Loucy (cell line): Measurements from ENCODE around the gene UBE2J2.

Experiments used
- H2AFZ ChIP-seq: fragments of 200-600 bp; sonication (generic); 2 replicates; pipeline ENCODE4 v1.6.0; 2016; ENCODE audit warnings: antibody characterized with exemption, mild to moderate bottlenecking, low read length, moderate library complexity
- H3F3A ChIP-seq: fragments of 200-600 bp; 2 replicates; pipeline ENCODE4 v1.6.0; 2016; ENCODE audit warnings: antibody characterized with exemption, low read depth, mild to moderate bottlenecking
- H3K27me3 ChIP-seq: fragments of 200-600 bp; sonication (generic); 2 replicates; pipeline ENCODE4 v1.6.1; 2014; ENCODE audit warnings: low read length, mild to moderate bottlenecking; ENCODE audit not compliant: insufficient read depth, poor library complexity, severe bottlenecking
- H3K36me3 ChIP-seq: fragments of 200-600 bp; sonication (generic); 2 replicates; pipeline ENCODE4 v1.6.1; 2016; ENCODE audit warnings: low read length; ENCODE audit not compliant: insufficient read depth
- H3K4me1 ChIP-seq: fragments of 200-600 bp; sonication (generic); 2 replicates; pipeline ENCODE4 v1.5.1; 2014; ENCODE audit warnings: low read length, mild to moderate bottlenecking; ENCODE audit not compliant: insufficient read depth, poor library complexity, severe bottlenecking
- H3K4me2 ChIP-seq: fragments of 200-600 bp; sonication (generic); 2 replicates; pipeline ENCODE4 v1.6.0; 2014; ENCODE audit warnings: antibody characterized with exemption, low read length, low read depth, mild to moderate bottlenecking; ENCODE audit not compliant: poor library complexity, severe bottlenecking
- H3K4me3 ChIP-seq: fragments of 200-600 bp; sonication (generic); 2 replicates; pipeline ENCODE4 v1.5.1; 2014; ENCODE audit warnings: low read length, mild to moderate bottlenecking, mixed read lengths; ENCODE audit not compliant: poor library complexity, severe bottlenecking
- H3K79me2 ChIP-seq: fragments of 200-600 bp; sonication (generic); 2 replicates; pipeline ENCODE4 v1.6.1; 2014; ENCODE audit warnings: low read length; ENCODE audit not compliant: insufficient read depth
- H3K9ac ChIP-seq: fragments of 200-600 bp; sonication (generic); 2 replicates; pipeline ENCODE4 v1.6.0; 2014; ENCODE audit warnings: mild to moderate bottlenecking, low read depth, low read length, moderate library complexity; ENCODE audit not compliant: poor library complexity, severe bottlenecking
- H3K9me2 ChIP-seq: fragments of 200-600 bp; sonication (generic); replicated peaks from 2 replicates; pipeline ENCODE4 v1.6.1; 2016; ENCODE audit warnings: low read depth, low read length, mixed read lengths
- H3K9me3 ChIP-seq: fragments of 200-600 bp; sonication (generic); 2 replicates; pipeline ENCODE4 v1.6.1; 2014; ENCODE audit warnings: mild to moderate bottlenecking, antibody characterized with exemption, low read length, low read depth; ENCODE audit not compliant: insufficient read depth
- H4K20me1 ChIP-seq: fragments of 200-600 bp; sonication (generic); 2 replicates; pipeline ENCODE4 v1.6.0; 2014; ENCODE audit warnings: antibody characterized with exemption, low read length, mild to moderate bottlenecking; ENCODE audit not compliant: insufficient read depth, poor library complexity, severe bottlenecking
- EZH2phosphoT487 ChIP-seq: fragments of 200-600 bp; IDR thresholded peaks from 2 replicates; pipeline ENCODE4 v1.6.1; 2018; ENCODE audit warnings: antibody characterized with exemption, mild to moderate bottlenecking, moderate library complexity, borderline replicate concordance
- TF ChIP-seq, protein P1 (sequence below): fragments of 200-600 bp; sonication (generic); conservative IDR thresholded peaks from 2 replicates; pipeline ENCODE4 v1.5.1; 2014; ENCODE audit warnings: mild to moderate bottlenecking, antibody characterized with exemption, low read length

Gene UBE2J2

DNA sequence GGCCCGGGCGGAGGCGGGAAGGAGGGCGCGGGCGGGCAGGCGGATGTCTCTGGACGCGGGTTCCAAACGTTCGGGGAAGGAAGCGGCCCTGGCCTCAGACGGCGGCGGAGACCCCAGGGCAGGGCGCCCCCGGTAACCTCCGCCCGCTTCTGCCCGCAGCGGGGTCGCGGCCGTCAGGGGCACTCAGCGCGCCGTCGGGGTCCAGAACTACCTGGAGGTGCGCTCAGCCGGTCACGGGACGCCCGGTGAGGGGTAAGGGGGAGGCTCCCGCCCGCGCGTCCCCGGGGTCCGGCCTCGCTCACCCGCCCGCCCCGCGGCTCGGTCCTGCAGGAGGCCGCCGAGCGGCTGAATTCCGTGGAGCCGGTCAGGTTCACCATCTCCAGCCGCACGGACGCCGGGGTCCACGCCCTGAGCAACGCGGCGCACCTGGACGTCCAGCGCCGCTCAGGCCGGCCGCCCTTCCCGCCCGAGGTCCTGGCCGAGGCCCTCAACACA, 35.1 kb upstream of the UBE2J2 start:
- Histone ChIP-seq H3K9me2 (no peaks in the 10 kb centered on the region), H4K20me1 (peaks cover 29% of the 10 kb centered on the region), H3K4me2 (peak overlapping the region; percentile 87), H3K9ac (peak overlapping the region; percentile 96), H2AFZ (peak overlapping the region; percentile 97), H3K9me3 (no peaks in the 10 kb centered on the region), H3K4me1 (peaks cover 30% of the 10 kb centered on the region), H3F3A (no peaks in the 10 kb centered on the region; the same call in 1 of the 2 replicates), H3K36me3 (peaks cover 24% of the 10 kb centered on the region; the same call in 1 of the 2 replicates), H3K27me3 (no peaks in the 10 kb centered on the region), H3K79me2 (peaks cover 42% of the 10 kb centered on the region), H3K4me3 (peak overlapping the region; percentile 98)
- no peak for TF ChIP-seq EZH2phosphoT487
- TF ChIP-seq, protein P1, sequence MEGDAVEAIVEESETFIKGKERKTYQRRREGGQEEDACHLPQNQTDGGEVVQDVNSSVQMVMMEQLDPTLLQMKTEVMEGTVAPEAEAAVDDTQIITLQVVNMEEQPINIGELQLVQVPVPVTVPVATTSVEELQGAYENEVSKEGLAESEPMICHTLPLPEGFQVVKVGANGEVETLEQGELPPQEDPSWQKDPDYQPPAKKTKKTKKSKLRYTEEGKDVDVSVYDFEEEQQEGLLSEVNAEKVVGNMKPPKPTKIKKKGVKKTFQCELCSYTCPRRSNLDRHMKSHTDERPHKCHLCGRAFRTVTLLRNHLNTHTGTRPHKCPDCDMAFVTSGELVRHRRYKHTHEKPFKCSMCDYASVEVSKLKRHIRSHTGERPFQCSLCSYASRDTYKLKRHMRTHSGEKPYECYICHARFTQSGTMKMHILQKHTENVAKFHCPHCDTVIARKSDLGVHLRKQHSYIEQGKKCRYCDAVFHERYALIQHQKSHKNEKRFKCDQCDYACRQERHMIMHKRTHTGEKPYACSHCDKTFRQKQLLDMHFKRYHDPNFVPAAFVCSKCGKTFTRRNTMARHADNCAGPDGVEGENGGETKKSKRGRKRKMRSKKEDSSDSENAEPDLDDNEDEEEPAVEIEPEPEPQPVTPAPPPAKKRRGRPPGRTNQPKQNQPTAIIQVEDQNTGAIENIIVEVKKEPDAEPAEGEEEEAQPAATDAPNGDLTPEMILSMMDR = no peak

DNA sequence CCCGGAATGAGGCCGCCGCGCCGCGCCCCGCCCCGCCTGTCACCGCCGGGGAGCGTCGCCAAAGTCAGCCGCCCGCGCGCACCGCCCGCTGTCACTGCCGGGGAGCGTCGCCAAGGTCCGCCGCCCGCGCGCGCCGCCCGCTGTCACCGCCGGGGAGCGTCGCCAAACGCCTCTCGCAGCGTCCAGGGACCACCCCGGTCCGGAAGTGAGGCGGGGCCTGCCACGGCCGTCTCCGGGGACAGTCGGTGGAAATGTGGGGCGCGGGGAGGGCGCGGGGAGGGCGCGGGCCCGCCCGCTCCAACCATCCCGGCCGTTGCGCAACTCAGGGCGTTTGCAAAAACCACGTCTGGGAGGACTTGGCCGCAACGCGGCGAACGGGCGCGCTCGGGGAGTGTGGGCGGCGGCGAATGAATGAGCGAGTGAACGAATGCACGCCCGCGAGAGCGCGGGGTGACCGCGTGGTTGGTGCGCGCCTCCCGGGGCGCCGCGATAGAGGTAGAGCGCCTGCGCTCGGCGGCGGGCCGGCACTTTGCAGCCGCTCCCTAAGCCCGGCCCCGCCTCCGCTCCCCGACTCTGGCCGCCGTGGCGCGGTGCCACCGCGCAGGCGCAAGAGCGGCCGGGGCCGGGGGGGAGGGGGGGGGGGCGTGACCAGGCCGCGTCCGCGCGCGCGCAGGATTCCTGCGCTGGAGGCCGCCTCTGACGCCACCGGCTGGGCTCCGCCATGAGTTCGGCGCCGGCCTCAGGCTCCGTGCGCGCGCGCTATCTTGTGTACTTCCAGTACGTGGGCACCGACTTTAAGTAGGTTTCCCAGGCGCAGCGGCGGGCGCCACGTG, 34.5 kb upstream of the UBE2J2 start, which contains the start of the genes ACAP3 and PUSL1:
Gene ACAP3, minus strand, starts transcription at position 8 of the 833 bp plus-strand sequence. CDS start 115 bp downstream, outside the sequence.
Gene PUSL1, plus strand, starts transcription at position 675 of the 833 bp plus-strand sequence. Its CDS starts 47 bp downstream, at position 722.
- H3K27me3 ChIP-seq = no peaks in the 10 kb centered on the region
- peaks cover 30% of the 10 kb centered on the region for H3K4me1 ChIP-seq
- H3K4me2 ChIP-seq = peak within 1 kb of the TSS; percentile 87
- peak within 1 kb of the TSS; percentile 96 for H3K9ac ChIP-seq
- H3K9me2 ChIP-seq = no peaks in the 10 kb centered on the region
- H3K9me3 ChIP-seq = no peaks in the 10 kb centered on the region
- H4K20me1 ChIP-seq = peaks cover 33% of the 10 kb centered on the region
- H3F3A ChIP-seq = no peaks in the 10 kb centered on the region; the same call in 1 of the 2 replicates
- H3K79me2 ChIP-seq = peaks cover 37% of the 10 kb centered on the region
- peak within 1 kb of the TSS; percentile 98 for H3K4me3 ChIP-seq
- peaks cover 18% of the 10 kb centered on the region; the same call in 1 of the 2 replicates for H3K36me3 ChIP-seq
- TF ChIP-seq, protein P1 = no peak
- no peak for TF ChIP-seq EZH2phosphoT487
- H2AFZ ChIP-seq = peak within 1 kb of the TSS; percentile 99

DNA sequence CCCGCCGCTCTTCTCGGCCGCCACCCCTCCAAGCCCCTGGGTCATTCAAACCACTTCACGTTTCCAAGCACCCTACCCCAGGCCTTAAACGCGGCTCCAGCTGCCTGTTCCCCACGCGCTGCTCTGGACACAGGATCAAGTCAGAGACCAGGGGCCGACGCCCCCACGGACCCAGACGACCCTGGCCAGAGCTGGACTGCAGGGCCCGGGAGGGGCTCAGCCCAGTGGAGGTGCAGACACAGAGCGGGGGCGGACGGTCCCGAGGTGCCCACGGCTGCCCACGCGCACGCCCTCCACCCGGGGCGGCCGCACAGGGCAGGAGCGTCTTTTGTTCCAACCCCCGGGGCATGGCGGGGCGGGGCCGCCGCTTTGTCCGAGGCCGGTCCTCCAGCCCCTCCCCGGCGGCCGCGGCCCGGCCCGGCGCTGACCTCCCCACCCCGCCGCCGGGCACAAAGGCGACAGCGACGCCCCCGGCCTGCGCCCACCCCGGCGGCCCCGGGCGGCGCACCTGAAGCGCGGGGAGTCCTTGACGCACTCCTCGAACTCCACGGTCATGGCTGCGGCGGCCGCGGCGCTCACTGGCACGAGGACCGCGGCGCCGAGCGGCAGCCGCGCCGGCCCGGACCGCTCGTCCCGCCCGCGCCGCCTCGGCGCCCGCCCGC, 33.7 kb upstream of the UBE2J2 start:
- peaks cover 33% of the 10 kb centered on the region for H4K20me1 ChIP-seq
- H3K79me2 ChIP-seq = peaks cover 37% of the 10 kb centered on the region
- H3K4me1 ChIP-seq = peaks cover 30% of the 10 kb centered on the region
- H3K36me3 ChIP-seq = peaks cover 11% of the 10 kb centered on the region; the same call in 1 of the 2 replicates
- peak overlapping the region; percentile 93 for H3K4me3 ChIP-seq
- peak overlapping the region; percentile 52; the same call in 1 of the 2 replicates for H2AFZ ChIP-seq
- peak overlapping the region; percentile 85 for H3K4me2 ChIP-seq
- H3K9ac ChIP-seq = peak overlapping the region; percentile 83
- no peaks in the 10 kb centered on the region; the same call in 1 of the 2 replicates for H3F3A ChIP-seq
- no peaks in the 10 kb centered on the region for H3K9me2 ChIP-seq
- no peak for TF ChIP-seq EZH2phosphoT487
- TF ChIP-seq, protein P1 = no peak
- H3K9me3 ChIP-seq = no peaks in the 10 kb centered on the region
- no peaks in the 10 kb centered on the region for H3K27me3 ChIP-seq
